Mucosa of rectum (tissue), 2 donors: Measurements from ENCODE around the gene SAPCD2.

Experiments
- H3K27ac ChIP-seq, 2 donors: one replicate each; pipeline ENCODE4 v1.7.0; 2013; ENCODE audit warnings: inconsistent platforms in 2 of 2, low read depth in 2 of 2, low read length in 2 of 2
- H3K27me3 ChIP-seq, 2 donors: one replicate each; pipeline ENCODE4 v1.7.0; 2013; ENCODE audit warnings: low read length in 2 of 2; ENCODE audit not compliant: control insufficient read depth in 2 of 2, insufficient read depth in 2 of 2
- H3K36me3 ChIP-seq, 2 donors: one replicate each; pipeline ENCODE4 v1.7.0; 2013; ENCODE audit warnings: low read length in 2 of 2; ENCODE audit not compliant: control insufficient read depth in 2 of 2, insufficient read depth in 2 of 2
- H3K4me1 ChIP-seq, 2 donors: one replicate each; pipeline ENCODE4 v1.7.0; 2013; ENCODE audit warnings: low read length in 2 of 2, mild to moderate bottlenecking in 1 of 2; ENCODE audit not compliant: control insufficient read depth in 2 of 2, insufficient read depth in 2 of 2
- H3K4me3 ChIP-seq, 2 donors: one replicate each; pipeline ENCODE4 v1.7.0; 2013; ENCODE audit warnings: low read length in 2 of 2
- H3K9ac ChIP-seq, 2 donors: one replicate each; pipeline ENCODE4 v1.7.0; 2013; ENCODE audit warnings: low read length in 2 of 2, low read depth in 1 of 2, mild to moderate bottlenecking in 1 of 2
- H3K9me3 ChIP-seq, 2 donors: one replicate each; pipeline ENCODE4 v1.7.0; 2013; ENCODE audit warnings: low read length in 2 of 2; ENCODE audit not compliant: control insufficient read depth in 2 of 2
- donor health status: healthy.
- donor health status: Normal muscosa, but diverticular disease.

Gene SAPCD2

GRCh38 chr9:137022662-137023008 is 47.7 kb downstream of the SAPCD2 start:
- H3K4me1 ChIP-seq: peaks cover 25 to 35% of the 10 kb centered on the region in 2 donors
- no peaks in the 10 kb centered on the region for H3K27me3 ChIP-seq

GRCh38 chr9:137021979-137022661 is 48.2 kb downstream of the SAPCD2 start:
- peaks cover 20 to 30% of the 10 kb centered on the region in 2 donors for H3K4me1 ChIP-seq
- peak overlapping the region in 1 of 2 donors; percentile 13 for H3K4me3 ChIP-seq
- peak overlapping the region in 1 of 2 donors; percentile 47 for H3K9ac ChIP-seq
- no peaks in the 10 kb centered on the region for H3K27me3 ChIP-seq
- no peaks in the 10 kb centered on the region for H3K9me3 ChIP-seq
- H3K27ac ChIP-seq: peak overlapping the region; percentile 85 to 87
- H3K36me3 ChIP-seq: peaks cover 3 to 4% of the 10 kb centered on the region in 2 donors

More at GRCh38 chr9:137022662-137023008, 47.7 kb downstream of the SAPCD2 start:
- H3K9me3 ChIP-seq: no peaks in the 10 kb centered on the region
- H3K27ac ChIP-seq: peak overlapping the region; percentile 85 to 87
- H3K36me3 ChIP-seq: no peaks in the 10 kb centered on the region
- H3K9ac ChIP-seq: peak overlapping the region in 1 of 2 donors; percentile 47
- H3K4me3 ChIP-seq: peak overlapping the region in 1 of 2 donors; percentile 13

GRCh38 chr9:137021568-137021978 is 48.8 kb downstream of the SAPCD2 start:
- H3K9me3 ChIP-seq: no peaks in the 10 kb centered on the region
- no peak overlapping the region for H3K9ac ChIP-seq
- H3K27ac ChIP-seq: peak overlapping the region; percentile 16 to 42
- H3K4me1 ChIP-seq: peaks cover 17 to 25% of the 10 kb centered on the region in 2 donors
- H3K27me3 ChIP-seq: no peaks in the 10 kb centered on the region
- no peak overlapping the region for H3K4me3 ChIP-seq
- H3K36me3 ChIP-seq: peaks cover 5 to 9% of the 10 kb centered on the region in 2 donors

- Histone ChIP-seq H3K9ac (no peak overlapping the region), H3K36me3 (peaks cover 8 to 14% of the 10 kb centered on the region in 2 donors), H3K4me1 (peaks cover 15 to 22% of the 10 kb centered on the region in 2 donors), H3K4me3 (no peak overlapping the region), H3K27ac (no peak overlapping the region), H3K9me3 (no peaks in the 10 kb centered on the region), H3K27me3 (no peaks in the 10 kb centered on the region)
Observed at GRCh38 chr9:137020771-137021567, 49.4 kb downstream of the SAPCD2 start.

GRCh38 chr9:137019891-137020683 is 50.3 kb downstream of the SAPCD2 start:
- Histone ChIP-seq H3K27me3 (no peaks in the 10 kb centered on the region), H3K9me3 (no peaks in the 10 kb centered on the region), H3K4me3 (no peak overlapping the region), H3K9ac (no peak overlapping the region), H3K36me3 (peaks cover 8 to 16% of the 10 kb centered on the region in 2 donors), H3K27ac (no peak overlapping the region), H3K4me1 (peaks cover 14 to 18% of the 10 kb centered on the region in 2 donors)

GRCh38 chr9:137018761-137019559 is 51.4 kb downstream of the SAPCD2 start:
- no peak overlapping the region for H3K4me3 ChIP-seq
- H3K9ac ChIP-seq: no peak overlapping the region
- no peaks in the 10 kb centered on the region for H3K27me3 ChIP-seq
- H3K27ac ChIP-seq: no peak overlapping the region
- H3K36me3 ChIP-seq: peaks cover 8 to 16% of the 10 kb centered on the region in 2 donors
- no peaks in the 10 kb centered on the region for H3K9me3 ChIP-seq
- peaks cover 14 to 18% of the 10 kb centered on the region in 2 donors for H3K4me1 ChIP-seq

- Histone ChIP-seq H3K4me3 (no peak overlapping the region), H3K36me3 (peaks cover 12 to 16% of the 10 kb centered on the region in 2 donors), H3K27ac (no peak overlapping the region), H3K9ac (no peak overlapping the region), H3K27me3 (no peaks in the 10 kb centered on the region), H3K9me3 (no peaks in the 10 kb centered on the region), H3K4me1 (peaks cover 8 to 15% of the 10 kb centered on the region in 2 donors)
Observed at GRCh38 chr9:137017791-137018497, 52.4 kb downstream of the SAPCD2 start.

GRCh38 chr9:137017071-137017470 is 53.3 kb downstream of the SAPCD2 start:
- Histone ChIP-seq H3K27ac (no peak overlapping the region), H3K4me3 (no peak overlapping the region), H3K4me1 (peaks cover 4 to 7% of the 10 kb centered on the region in 2 donors), H3K9ac (no peak overlapping the region), H3K27me3 (no peaks in the 10 kb centered on the region), H3K9me3 (no peaks in the 10 kb centered on the region), H3K36me3 (peaks cover 15 to 18% of the 10 kb centered on the region in 2 donors)

- Histone ChIP-seq H3K27me3 (no peaks in the 10 kb centered on the region), H3K9ac (no peak overlapping the region), H3K36me3 (peaks cover 15 to 18% of the 10 kb centered on the region in 2 donors), H3K4me3 (no peak overlapping the region), H3K9me3 (no peaks in the 10 kb centered on the region), H3K27ac (no peak overlapping the region), H3K4me1 (peaks cover under 1 to 3% of the 10 kb centered on the region in 2 donors)
Observed at GRCh38 chr9:137016436-137016835, 53.9 kb downstream of the SAPCD2 start.
